Small intestine (tissue), 7 donors: Measurements from ENCODE around the gene LY6G6C. TPM values are rescaled to one million over a fixed set of nuclear protein-coding genes. Genes with fewer than 3 reads are reported as not detected.
A peak's percentile ranks its signal among the peaks of the same experiment; 100 is the strongest.

Source experiments
- DNase-seq, 2 donors: peaks; one replicate each; pipeline versions ENCODE4 v3.0.0 to v3.0.0-alpha.2; 2013
- FAIRE-seq: peaks from 2 replicates; lab custom pipeline; 2012; peaks lifted over from hg19 to GRCh38; lab: Jason Lieb, UNC
- H3K27ac ChIP-seq, 3 donors: one replicate each; pipeline ENCODE4 v1.5.1; 2013; ENCODE audit warnings: low read length in 2 of 3, mild to moderate bottlenecking in 2 of 3, control low read depth in 1 of 3, inconsistent platforms in 1 of 3, low read depth in 1 of 3, moderate library complexity in 1 of 3
- H3K27me3 ChIP-seq, 3 donors: one replicate each; pipeline ENCODE4 v1.6.1; 2013; ENCODE audit warnings: low read length in 3 of 3, inconsistent platforms in 1 of 3; ENCODE audit not compliant: control insufficient read depth in 3 of 3, insufficient read depth in 3 of 3
- H3K36me3 ChIP-seq, 3 donors: one replicate each; pipeline ENCODE4 v1.6.1; 2013; ENCODE audit warnings: low read length in 3 of 3, inconsistent platforms in 1 of 3, low read depth in 1 of 3, mild to moderate bottlenecking in 1 of 3, moderate library complexity in 1 of 3; ENCODE audit not compliant: control insufficient read depth in 3 of 3, insufficient read depth in 2 of 3
- H3K4me1 ChIP-seq, 3 donors: one replicate each; pipeline ENCODE4 v1.6.1; 2013; ENCODE audit warnings: low read length in 2 of 3, inconsistent platforms in 1 of 3, low read depth in 1 of 3, mild to moderate bottlenecking in 1 of 3, moderate library complexity in 1 of 3; ENCODE audit not compliant: control insufficient read depth in 3 of 3, insufficient read depth in 2 of 3
- H3K4me3 ChIP-seq, 3 donors: one replicate each; pipeline ENCODE4 v1.5.1; 2013; ENCODE audit warnings: low read length in 3 of 3, control low read depth in 1 of 3, inconsistent platforms in 1 of 3, low read depth in 1 of 3, mild to moderate bottlenecking in 1 of 3, moderate library complexity in 1 of 3
- H3K9me3 ChIP-seq, 2 donors: one replicate each; pipeline ENCODE4 v1.6.1; 2013; ENCODE audit warnings: low read depth in 1 of 2, low read length in 1 of 2; ENCODE audit not compliant: control insufficient read depth in 2 of 2, insufficient read depth in 1 of 2
- WGBS, 3 donors: extraction: QIAGEN DNeasy Blood & Tissue Kit; methylation state at CpG; one replicate each; pipeline ENCODE4 v1.1.7; 2013; 5-methylcytosine and 5-hydroxymethylcytosine counted together
- polyA plus RNA-seq, 4 donors: library from polyadenylated mRNA; stranded (reverse) in 3 of 4; unstranded in 1 of 4; fragments of 200-250 nt in 3 of 4; fragments of 120-200 nt in 1 of 4; gene quantifications; one replicate each; pipeline versions ENCODE4 v1.2.1 to v1.2.3, GENCODE V29; 2013
- donor health status: healthy with polysubstance abuse.
- donor health status: control.
- donor health status: control.
- donor health status: Bipolar disorder and iron deficiency.
- donor health status: healthy.

LY6G6C gene
- polyA plus RNA-seq, 4 donors: 0.18 TPM; not detected in 3

DNA sequence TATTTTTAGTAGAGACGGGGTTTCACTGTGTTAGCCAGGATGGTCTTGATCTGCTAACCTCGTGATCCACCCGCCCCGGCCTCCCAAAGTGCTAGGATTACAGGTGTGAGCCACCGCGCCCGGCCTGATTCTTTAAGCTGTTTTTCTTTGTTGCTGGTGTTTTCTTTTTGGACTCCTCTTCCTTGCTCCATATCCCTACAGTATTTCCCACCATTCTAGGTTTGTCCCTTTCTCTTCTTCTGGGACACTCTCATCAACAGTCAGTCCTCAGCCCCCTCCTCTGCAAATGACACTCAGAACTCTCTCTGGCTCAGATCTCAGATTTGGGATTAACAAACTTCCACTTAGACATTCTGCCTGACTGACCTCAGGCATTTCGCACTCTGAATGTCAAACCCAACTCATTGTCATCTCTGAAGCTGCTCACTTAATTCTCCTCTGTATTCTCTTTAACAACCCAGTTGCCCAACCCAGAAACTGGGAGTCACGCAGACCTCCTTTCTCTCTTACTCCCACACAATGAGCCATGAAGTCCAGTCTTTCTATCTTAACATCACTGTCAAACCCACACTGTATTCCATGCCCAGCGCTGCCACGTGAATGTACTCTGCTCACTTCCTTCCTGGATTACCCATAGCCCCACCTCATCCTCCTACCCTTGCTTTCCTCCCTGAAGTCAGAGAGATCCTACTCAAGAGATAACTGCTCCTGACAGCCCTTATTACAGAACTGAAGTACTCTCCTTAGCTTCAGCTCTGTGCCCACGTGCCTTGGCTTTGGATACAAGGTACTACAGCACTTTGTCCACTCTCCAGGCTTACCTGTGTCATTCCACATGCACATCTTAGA is 4.2 kb upstream of the LY6G6C start:
- Histone ChIP-seq H3K4me1 (peaks cover 3 to 24% (median 5%) of the 10 kb centered on the region in 3 donors), H3K27me3 (no peaks in the 10 kb centered on the region), H3K9me3 (no peaks in the 10 kb centered on the region), H3K27ac (no peak overlapping the region), H3K36me3 (peaks cover 0 to 50% (median 0%) of the 10 kb centered on the region in 3 donors), H3K4me3 (no peak overlapping the region)
- WGBS, 3 donors: 85 to 86% (median 85%) methylated on average over 12 of the region's 12 CpGs
- FAIRE-seq (no peak), DNase-seq (no peak)

DNA sequence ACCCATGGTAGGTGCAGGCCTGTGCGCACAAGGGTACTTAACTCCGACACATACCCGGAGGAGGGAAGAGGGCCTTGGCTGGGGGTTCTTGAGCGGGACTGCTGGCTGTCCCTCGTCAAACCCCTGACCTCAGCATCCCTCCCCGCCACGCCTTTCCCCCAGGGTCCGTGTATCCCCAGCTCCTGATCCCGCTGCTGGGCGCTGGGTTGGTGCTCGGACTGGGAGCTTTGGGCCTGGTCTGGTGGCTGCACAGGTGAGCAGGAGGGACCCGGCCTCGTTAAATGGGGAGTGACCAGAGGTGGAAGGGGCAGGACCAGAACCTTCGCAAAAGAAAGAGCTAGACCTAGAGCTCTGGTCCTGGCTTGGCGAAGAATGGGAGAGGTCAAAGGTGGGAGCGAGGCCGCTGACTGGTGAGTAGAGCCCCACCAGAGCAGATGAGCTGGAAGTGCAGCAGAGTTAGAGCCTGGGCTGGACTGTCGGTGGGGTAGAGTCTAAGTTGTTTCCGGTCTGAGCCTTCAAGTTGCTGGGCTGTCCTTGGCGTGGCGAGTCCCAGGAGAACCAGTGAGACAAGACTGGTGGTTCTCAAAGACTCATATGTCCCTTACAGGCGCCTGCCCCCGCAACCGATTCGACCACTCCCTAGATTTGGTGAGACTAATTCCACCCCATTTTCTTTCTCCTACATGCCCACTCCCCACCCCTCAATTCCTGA is 2.6 kb upstream of the LY6G6C start:
- no peak overlapping the region for H3K27ac ChIP-seq
- FAIRE-seq (no peak), DNase-seq (no peak)
- no peak overlapping the region for H3K4me3 ChIP-seq
- peaks cover 3 to 19% (median 5%) of the 10 kb centered on the region in 3 donors for H3K4me1 ChIP-seq
- 88 to 94% (median 93%) methylated on average over 24 to 25 of the region's 25 CpGs for WGBS, 3 donors
- H3K27me3 ChIP-seq: no peaks in the 10 kb centered on the region
- no peaks in the 10 kb centered on the region for H3K9me3 ChIP-seq
- H3K36me3 ChIP-seq: peaks cover 0 to 44% (median 0%) of the 10 kb centered on the region in 3 donors

DNA sequence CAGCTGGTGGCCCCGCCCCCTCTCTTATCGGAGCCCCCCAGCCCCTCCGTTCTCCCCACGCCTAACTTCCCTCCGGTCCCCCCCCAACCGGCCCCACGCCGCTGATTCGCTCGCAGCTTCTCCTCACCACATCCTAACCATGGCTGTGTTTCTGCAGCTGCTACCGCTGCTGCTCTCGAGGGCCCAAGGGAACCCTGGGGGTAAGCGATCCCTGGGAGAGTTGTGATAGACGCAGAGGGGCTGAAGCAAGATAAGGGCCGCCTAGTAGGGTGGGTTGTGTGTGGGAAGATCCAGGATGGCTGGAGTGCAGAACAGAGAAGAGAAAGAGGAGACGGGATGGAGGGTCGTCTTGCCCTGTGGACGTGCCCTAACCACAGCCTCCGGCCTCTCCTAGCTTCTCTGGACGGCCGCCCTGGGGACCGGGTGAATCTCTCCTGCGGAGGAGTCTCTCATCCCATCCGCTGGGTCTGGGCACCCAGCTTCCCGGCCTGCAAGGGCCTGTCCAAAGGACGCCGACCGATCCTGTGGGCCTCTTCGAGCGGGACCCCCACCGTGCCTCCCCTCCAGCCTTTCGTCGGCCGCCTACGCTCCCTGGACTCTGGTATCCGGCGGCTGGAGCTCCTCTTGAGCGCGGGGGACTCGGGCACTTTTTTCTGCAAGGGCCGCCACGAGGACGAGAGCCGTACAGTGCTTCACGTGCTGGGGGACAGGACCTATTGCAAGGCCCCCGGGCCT is 1.9 kb upstream of the LY6G6C start, which contains the start of gene MPIG6B:
Gene MPIG6B (plus strand): TSS at position 129 of the 735 bp plus-strand sequence. CDS start 11 bp downstream, at position 140.
- Histone ChIP-seq H3K4me1 (peaks cover 1 to 18% (median 3%) of the 10 kb centered on the region in 3 donors), H3K27ac (no peak within 1 kb of the TSS), H3K36me3 (peaks cover 0 to 39% (median 0%) of the 10 kb centered on the region in 3 donors), H3K4me3 (no peak within 1 kb of the TSS), H3K9me3 (no peaks in the 10 kb centered on the region), H3K27me3 (no peaks in the 10 kb centered on the region)
- DNase-seq (no peak), FAIRE-seq (no peak)
- 77 to 91% (median 83%) methylated on average over 45 to 46 of the region's 46 CpGs for WGBS, 3 donors

DNA sequence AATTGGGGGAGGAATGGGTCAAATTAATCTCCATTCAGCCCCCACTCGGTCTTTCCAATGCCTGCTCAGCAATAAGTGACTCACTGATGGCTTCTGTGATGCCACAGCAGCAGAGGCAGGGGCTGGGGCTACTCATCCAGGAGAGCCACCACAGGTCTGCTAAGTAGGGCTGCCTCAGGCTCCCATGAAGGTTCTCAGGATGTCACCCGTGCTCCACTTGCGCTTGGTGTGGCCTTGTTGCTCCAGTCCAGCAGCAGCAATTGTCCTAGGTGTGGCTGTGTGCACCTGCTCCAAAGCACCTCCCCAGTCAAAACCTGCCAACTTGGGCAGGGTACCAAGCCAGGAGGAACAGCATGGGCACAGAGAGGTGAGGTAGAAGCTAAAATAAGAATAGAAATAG is 627 bp upstream of the LY6G6C start:
- H3K27ac ChIP-seq: no peak overlapping the region

DNA sequence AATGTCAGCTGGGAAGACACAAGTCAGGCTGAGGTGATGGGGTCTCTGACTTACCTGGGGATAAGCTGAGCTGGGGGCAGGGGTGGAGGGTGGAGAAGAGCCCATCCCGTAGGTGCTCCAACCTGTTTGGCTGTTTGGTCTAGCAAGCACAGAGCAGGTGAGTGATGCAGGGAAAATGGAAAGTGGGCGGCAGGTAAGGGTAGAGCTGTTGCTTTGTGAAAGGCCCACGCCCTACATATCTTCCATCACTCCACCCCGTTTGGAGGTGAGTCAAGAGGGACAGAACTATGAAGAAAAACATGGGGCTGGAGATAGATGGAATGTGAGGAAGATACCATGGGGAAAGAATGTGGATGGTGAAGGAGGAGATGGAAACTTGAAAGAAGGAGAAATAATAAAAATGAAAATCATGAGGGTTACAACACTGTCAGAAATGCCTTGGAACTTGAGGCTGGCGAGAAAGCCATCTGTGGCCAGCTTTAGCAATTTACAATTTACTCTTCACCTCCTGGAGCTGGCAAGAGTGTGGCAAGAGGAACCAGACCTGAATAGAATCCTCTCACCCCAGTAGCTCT is 1.3 kb downstream of the LY6G6C start:
- 63 to 78% (median 72%) methylated on average over 5 of the region's 5 CpGs for WGBS, 3 donors
- Histone ChIP-seq H3K9me3 (no peaks in the 10 kb centered on the region), H3K27ac (no peak overlapping the region), H3K27me3 (no peaks in the 10 kb centered on the region), H3K4me1 (peaks cover 0 to 13% (median 0%) of the 10 kb centered on the region in 3 donors), H3K4me3 (no peak overlapping the region), H3K36me3 (peaks cover 0 to 14% (median 0%) of the 10 kb centered on the region in 3 donors)
- DNase-seq (no peak), FAIRE-seq (no peak)

More for the DNA sequence above, 627 bp upstream of the LY6G6C start:
- FAIRE-seq: no peak
- H3K27me3 ChIP-seq: no peaks in the 10 kb centered on the region
- H3K4me3 ChIP-seq: no peak overlapping the region
- H3K9me3 ChIP-seq: no peaks in the 10 kb centered on the region
- DNase-seq: no peak
- WGBS, 3 donors: 44 to 73% (median 46%) methylated on average over 3 of the region's 3 CpGs
- H3K36me3 ChIP-seq: peaks cover 0 to 27% (median 0%) of the 10 kb centered on the region in 3 donors
- H3K4me1 ChIP-seq: peaks cover 0 to 18% (median 0%) of the 10 kb centered on the region in 3 donors

DNA sequence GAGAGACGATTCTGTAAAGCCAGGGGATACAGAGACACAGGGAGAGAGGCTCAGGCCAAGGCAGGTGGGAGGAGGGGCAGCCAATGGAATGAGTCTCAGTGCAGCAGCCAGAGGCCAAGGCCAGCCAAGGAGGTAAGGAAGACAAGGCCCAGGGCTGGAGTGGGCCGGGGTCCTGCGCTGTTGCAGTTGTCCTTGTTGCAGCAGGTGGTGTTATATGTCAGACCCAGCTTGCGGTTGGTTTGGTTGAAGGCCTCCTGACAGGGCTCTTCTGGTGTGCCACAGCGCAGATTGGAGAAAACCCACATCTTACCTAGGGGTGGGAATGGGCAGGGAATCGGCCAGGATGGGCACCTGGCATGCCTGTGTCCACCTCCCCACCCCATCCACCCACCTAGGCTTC is 2.5 kb downstream of the LY6G6C start:
- WGBS, 3 donors: 71 to 83% (median 78%) methylated on average over 6 of the region's 6 CpGs

DNA sequence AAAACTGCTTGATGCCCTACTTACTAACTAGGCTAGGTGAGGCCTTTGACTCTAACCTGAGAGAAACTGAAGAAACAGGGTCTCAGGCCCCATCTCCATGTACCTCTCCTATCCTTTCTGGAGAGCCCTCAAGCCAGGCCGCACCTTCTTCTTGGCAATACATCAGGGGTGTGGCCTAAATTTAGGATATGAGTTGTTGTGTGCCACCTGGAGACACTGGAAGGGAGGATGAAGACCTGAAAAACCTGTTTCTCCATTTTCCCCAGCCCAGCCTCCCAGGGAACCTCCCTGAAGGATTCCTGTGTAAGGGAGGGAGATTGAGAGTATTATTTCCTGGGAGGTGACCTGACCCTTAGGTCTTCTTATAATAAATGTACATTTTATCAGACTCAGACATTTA is 3.3 kb downstream of the LY6G6C start:
- H3K9me3 ChIP-seq: no peaks in the 10 kb centered on the region
- no peak overlapping the region for H3K4me3 ChIP-seq
- H3K27ac ChIP-seq: no peak overlapping the region
- 6 to 64% (median 44%) methylated on average over 1 of the region's 1 CpG for WGBS, 3 donors
- no peaks in the 10 kb centered on the region for H3K27me3 ChIP-seq
- H3K36me3 ChIP-seq: peaks cover 0 to under 1% (median 0%) of the 10 kb centered on the region in 3 donors
- DNase-seq: peak; percentile 69 to 72
- peaks cover 0 to 30% (median 0%) of the 10 kb centered on the region in 3 donors for H3K4me1 ChIP-seq
- no peak for FAIRE-seq

More for the DNA sequence above, 2.5 kb downstream of the LY6G6C start:
- Histone ChIP-seq H3K36me3 (peaks cover 0 to 4% (median 0%) of the 10 kb centered on the region in 3 donors), H3K9me3 (no peaks in the 10 kb centered on the region), H3K4me3 (no peak overlapping the region), H3K27ac (no peak overlapping the region), H3K4me1 (peaks cover 0 to 22% (median 0%) of the 10 kb centered on the region in 3 donors), H3K27me3 (no peaks in the 10 kb centered on the region)
- DNase-seq (no peak), FAIRE-seq (no peak)
